Endothelial cell of umbilical vein (primary cell): ENCODE measurements around the gene PRIM2. TPM values are rescaled to one million over a fixed set of nuclear protein-coding genes. Genes with fewer than 3 reads are reported as not detected.
"Not testable (repeated sequence)": the region's sequence is repeated elsewhere in the genome, so short reads cannot be mapped to it uniquely, and the experiment has no call there.

Source experiments
- BruUV-seq: library from RNA; stranded (reverse); fragments of 400-500 nt; replicated peaks from 2 replicates; lab custom pipeline; 2021; lab: Mats Ljungman, UMichigan
- CTCF ChIA-PET: fragments of 300-600, 350-600 bp; sonication (Branson Sonifier 250); formaldehyde crosslinking; loops from one replicate; lab custom pipeline; 2021; ENCODE audit warnings: antibody characterized with exemption, inconsistent platforms; lab: Charles Lee
- POLR2A ChIA-PET: fragments of 300-600, 350-600 bp; sonication (Branson Sonifier 250); formaldehyde crosslinking; loops from one replicate; lab custom pipeline; 2021; ENCODE audit warnings: antibody characterized with exemption, inconsistent platforms; lab: Charles Lee
- DNase-seq: peaks from one replicate; pipeline ENCODE4 v3.0.0-alpha.2; 2011; ENCODE audit warnings: low read depth, low spot score
- FAIRE-seq: peaks from 2 replicates; lab custom pipeline; 2011; peaks lifted over from hg19 to GRCh38; lab: Jason Lieb, UNC
- H2AFZ ChIP-seq: 2 replicates; pipeline ENCODE4 v1.6.0; 2012; ENCODE audit warnings: low read depth, low read length, control low read depth, inconsistent platforms
- H3K27ac ChIP-seq: 2 replicates; pipeline ENCODE4 v1.5.1; 2011; ENCODE audit warnings: low read depth, mild to moderate bottlenecking, control low read depth, low read length, moderate library complexity; ENCODE audit not compliant: insufficient read depth
- H3K27me3 ChIP-seq, 2 experiments: 2 replicates each; pipeline versions ENCODE4 v1.6.0 to v1.6.1; 2011; ENCODE audit warnings: low read length in 2 of 2, mixed read lengths in 1 of 2; ENCODE audit not compliant: control insufficient read depth in 2 of 2, insufficient read depth in 2 of 2
- H3K36me3 ChIP-seq, 2 experiments: 2 replicates in 1 of 2; 3 replicates in 1 of 2; pipeline ENCODE4 v1.5.1; 2011; ENCODE audit warnings: low read length in 2 of 2, mild to moderate bottlenecking in 1 of 2, moderate library complexity in 1 of 2; ENCODE audit not compliant: control insufficient read depth in 2 of 2, insufficient read depth in 2 of 2; ENCODE audit errors: extremely low read depth in 1 of 2
- H3K4me1 ChIP-seq: 3 replicates; pipeline ENCODE4 v1.5.1; 2011; ENCODE audit warnings: mild to moderate bottlenecking, low read length; ENCODE audit not compliant: control insufficient read depth, insufficient read depth; ENCODE audit errors: extremely low read depth
- H3K4me2 ChIP-seq: 2 replicates; pipeline ENCODE4 v1.6.1; 2011; ENCODE audit warnings: low read length, control low read depth, mixed read lengths; ENCODE audit not compliant: insufficient read depth
- H3K4me3 ChIP-seq, 3 experiments: fragments of 200-600 bp in 1 of 3; sonication (generic), shearing (Covaris generic) in 1 of 3; replicated peaks in 1 of 3; 2 replicates each; pipeline ENCODE4 v1.5.1; 2011 to 2016; ENCODE audit warnings: control low read depth in 3 of 3, low read length in 3 of 3, mild to moderate bottlenecking in 2 of 3, inconsistent platforms in 1 of 3, low read depth in 1 of 3, moderate library complexity in 1 of 3; ENCODE audit not compliant: insufficient read depth in 1 of 3
- H3K79me2 ChIP-seq: 2 replicates; pipeline ENCODE4 v1.6.0; 2012; ENCODE audit warnings: low read length, inconsistent platforms; ENCODE audit not compliant: control insufficient read depth, insufficient read depth
- H3K9ac ChIP-seq: replicated peaks from 2 replicates; pipeline ENCODE3; 2011; ENCODE audit warnings: low read length, control low read depth; ENCODE audit not compliant: insufficient read depth; ENCODE audit errors: extremely low read depth
- H3K9me1 ChIP-seq: replicated peaks from 3 replicates; pipeline ENCODE4 v1.6.0; 2011; ENCODE audit warnings: mild to moderate bottlenecking, low read length; ENCODE audit not compliant: control insufficient read depth, insufficient read depth; ENCODE audit errors: extremely low read depth
- H3K9me3 ChIP-seq: replicated peaks from 2 replicates; pipeline ENCODE4 v1.5.1; 2012; ENCODE audit warnings: low read length, inconsistent platforms; ENCODE audit not compliant: control insufficient read depth, insufficient read depth
- H4K20me1 ChIP-seq: replicated peaks from 2 replicates; pipeline ENCODE3; 2011; ENCODE audit warnings: mild to moderate bottlenecking, low read length; ENCODE audit not compliant: control insufficient read depth, insufficient read depth; ENCODE audit errors: extremely low read depth
- dilution Hi-C: fragments of 300-500 bp; cut with MboI; formaldehyde crosslinking; loops from one replicate; pipeline ENCODE4 v1.15.0; 2019; ENCODE audit warnings: low sequenced_read_pairs; ENCODE audit not compliant: extremely low pct_ligation_motif_present
- intact Hi-C: fragments of 100-400 bp; cut with micrococcal nuclease; formaldehyde crosslinking; loops from one replicate; pipeline ENCODE4 v1.10.0; 2022
- polyA plus RNA-seq, 4 experiments: library from polyadenylated mRNA; depleted of rRNA in 3 of 4; stranded (reverse) in 3 of 4; unstranded in 1 of 4; fragments of >200 nt; gene quantifications; 2 replicates each; pipeline versions ENCODE4 v1.2.1 to v1.2.3, GENCODE V29; 2011 to 2012; ENCODE audit warnings: missing spikeins in 1 of 4
- total RNA-seq: library from RNA; stranded (reverse); gene quantifications from 2 replicates; pipeline ENCODE4 v1.2.3, GENCODE V29; 2021

The PRIM2 gene
- total and polyA plus RNA-seq, 2 donors (not counting 3 experiments of a cell fraction or from before 2014, with no cell fraction given) = 5.3 to 21.0 TPM

DNA sequence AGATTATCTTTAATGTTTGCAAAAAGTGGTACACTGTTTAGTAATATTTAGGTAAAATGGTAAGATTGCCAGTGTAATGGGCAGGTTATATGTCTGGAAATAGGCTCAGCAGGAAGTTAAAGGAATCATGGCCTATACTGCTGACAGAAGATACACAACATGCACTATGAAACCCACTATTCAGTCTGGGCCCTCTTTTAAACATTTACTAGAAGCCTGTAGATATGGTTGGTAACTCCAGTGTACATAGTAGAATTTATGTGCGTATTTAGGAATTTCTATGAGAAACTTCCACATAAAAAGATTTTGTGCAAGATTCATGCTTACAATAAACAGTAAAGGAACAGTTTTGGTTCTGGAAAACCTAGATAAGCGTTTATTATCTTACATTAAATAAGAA is 178.8 kb downstream of the PRIM2 start:
- H3K27ac ChIP-seq, BruUV-seq, dilution Hi-C loops, H3K4me2 ChIP-seq, H3K9me3 ChIP-seq, FAIRE-seq, CTCF ChIA-PET, H3K27me3 ChIP-seq, H3K36me3 ChIP-seq, H3K9me1 ChIP-seq, H3K9ac ChIP-seq, intact Hi-C loops, H2AFZ ChIP-seq, H3K79me2 ChIP-seq, H3K4me3 ChIP-seq, H4K20me1 ChIP-seq, H3K4me1 ChIP-seq, DNase-seq, POLR2A ChIA-PET: not testable (repeated sequence)

DNA sequence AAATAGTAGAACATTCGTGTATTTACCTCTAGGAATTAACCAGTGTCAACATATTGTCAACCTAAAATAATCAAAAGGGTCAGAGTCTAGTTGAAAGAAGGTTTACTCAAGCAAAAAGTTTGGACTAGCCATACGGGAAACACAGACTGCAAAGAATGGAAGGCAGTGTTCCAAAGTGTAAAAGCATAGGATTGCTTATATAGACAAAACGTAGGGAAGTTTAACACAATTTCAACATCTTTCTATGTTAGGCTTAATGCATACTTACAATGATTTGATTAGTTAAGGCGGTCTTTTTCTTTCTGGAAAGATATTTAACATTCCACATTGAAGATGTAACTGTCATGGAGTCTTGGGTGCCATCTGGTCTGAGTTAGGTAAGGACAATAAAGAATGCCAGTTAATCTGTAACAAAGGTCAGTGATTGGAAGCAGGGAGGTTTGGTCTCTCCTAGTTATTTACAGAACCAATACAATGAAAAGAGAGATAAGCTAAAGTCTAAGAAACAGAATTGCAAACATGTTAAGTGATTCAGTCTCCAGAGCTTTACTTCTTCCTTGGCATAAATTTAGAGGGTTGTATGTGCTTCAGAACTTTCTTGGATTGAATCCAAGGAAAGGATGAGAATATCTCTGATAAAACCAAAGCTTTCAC is 183.1 kb downstream of the PRIM2 start:
- FAIRE-seq, H3K9me1 ChIP-seq, H3K4me1 ChIP-seq, H3K27ac ChIP-seq, intact Hi-C loops, H3K79me2 ChIP-seq, H3K4me2 ChIP-seq, dilution Hi-C loops, DNase-seq, H2AFZ ChIP-seq, H3K9me3 ChIP-seq, CTCF ChIA-PET, H3K27me3 ChIP-seq, POLR2A ChIA-PET, H3K4me3 ChIP-seq, H3K9ac ChIP-seq, H3K36me3 ChIP-seq, H4K20me1 ChIP-seq, BruUV-seq: not testable (repeated sequence)

DNA sequence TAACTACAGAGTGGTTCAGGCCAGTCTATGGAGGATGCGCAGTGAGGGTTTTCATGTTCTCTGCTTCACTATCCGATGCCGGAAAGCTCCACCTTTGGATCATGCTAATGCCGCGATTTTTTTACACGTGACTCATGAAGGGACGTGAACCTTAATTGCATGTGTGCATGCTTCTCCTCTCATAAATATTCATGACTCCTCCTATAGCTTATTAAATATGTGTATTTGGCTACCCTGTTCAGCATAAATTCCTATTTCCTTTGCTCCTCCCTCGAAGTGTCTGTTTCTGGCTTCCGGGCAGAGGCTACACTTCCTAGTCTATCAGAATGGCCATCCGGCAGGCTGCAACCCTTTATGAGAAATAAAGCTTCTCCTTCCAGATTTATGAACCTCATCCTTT is 185.0 kb downstream of the PRIM2 start:
- H3K9ac ChIP-seq, H3K9me3 ChIP-seq, POLR2A ChIA-PET, H3K36me3 ChIP-seq, DNase-seq, H3K4me1 ChIP-seq, H4K20me1 ChIP-seq, FAIRE-seq, H3K27ac ChIP-seq, H3K4me2 ChIP-seq, H2AFZ ChIP-seq, CTCF ChIA-PET, BruUV-seq, H3K27me3 ChIP-seq, intact Hi-C loops, H3K79me2 ChIP-seq, H3K4me3 ChIP-seq, dilution Hi-C loops, H3K9me1 ChIP-seq: not testable (repeated sequence)

DNA sequence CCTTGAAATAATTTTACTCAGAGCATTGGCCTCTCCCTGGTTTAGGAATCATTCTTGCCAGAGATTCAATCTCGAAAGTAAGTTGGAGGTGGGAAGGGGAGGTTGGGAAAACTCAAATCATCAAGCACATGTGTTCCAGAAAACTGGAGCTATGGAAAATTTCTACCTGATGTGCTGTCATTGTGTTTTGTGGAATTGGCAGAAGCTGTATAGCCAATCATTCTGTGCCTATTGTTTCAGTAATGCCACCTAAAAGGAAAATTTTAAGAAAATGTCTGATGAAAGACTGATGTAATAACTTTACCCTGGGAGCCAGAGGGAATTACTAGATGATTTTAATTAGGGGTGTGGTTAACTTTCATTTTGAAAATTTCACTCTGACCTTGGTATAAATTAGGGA is 187.8 kb downstream of the PRIM2 start:
- DNase-seq, H3K4me3 ChIP-seq, BruUV-seq, H3K9me3 ChIP-seq, H3K27ac ChIP-seq, POLR2A ChIA-PET, CTCF ChIA-PET, H2AFZ ChIP-seq, H3K9ac ChIP-seq, FAIRE-seq, intact Hi-C loops, H3K4me1 ChIP-seq, dilution Hi-C loops, H3K9me1 ChIP-seq, H3K36me3 ChIP-seq, H3K79me2 ChIP-seq, H3K27me3 ChIP-seq, H4K20me1 ChIP-seq, H3K4me2 ChIP-seq: not testable (repeated sequence)
